HEK293T (cell line): ENCODE measurements around the gene PNKD.

ENCODE experiments used
- CTCF ChIA-PET: fragments of 350-600 bp; formaldehyde crosslinking; extraction: SDS; loops from one replicate; lab custom pipeline; 2021; ENCODE audit warnings: antibody characterized with exemption, inconsistent platforms; lab: Yijun Ruan, JAX
- POLR2A ChIA-PET: fragments of 350-600 bp; formaldehyde crosslinking; extraction: SDS; loops from one replicate; lab custom pipeline; 2020; ENCODE audit warnings: antibody characterized with exemption, inconsistent platforms; lab: Yijun Ruan, JAX
- DNase-seq: peaks from one replicate; pipeline ENCODE4 v3.0.0; 2012; ENCODE audit warnings: mixed read lengths; ENCODE audit errors: extremely low spot score
- ARNT ChIP-seq: fragments of 450-650 bp; IDR thresholded peaks from 2 replicates; pipeline ENCODE4 v1.6.1; 2017; ENCODE audit warnings: mild to moderate bottlenecking
- BHLHE40 ChIP-seq: fragments of 450-650 bp; IDR thresholded peaks from 2 replicates; pipeline ENCODE4 v1.6.1; 2016; ENCODE audit warnings: mild to moderate bottlenecking, moderate library complexity, borderline replicate concordance
- CTBP1 ChIP-seq: fragments of 450-650 bp; IDR thresholded peaks from 2 replicates; pipeline ENCODE4 v1.6.1; 2016; ENCODE audit warnings: borderline replicate concordance
- ELF4 ChIP-seq: fragments of 450-650 bp; IDR thresholded peaks from 2 replicates; pipeline ENCODE4 v1.6.1; 2017; ENCODE audit warnings: antibody characterized with exemption
- FOXA1 ChIP-seq: fragments of 450-650 bp; IDR thresholded peaks from 2 replicates; pipeline ENCODE4 v1.6.1; 2016; ENCODE audit warnings: mild to moderate bottlenecking
- FOXK2 ChIP-seq: fragments of 450-650 bp; IDR thresholded peaks from 2 replicates; pipeline ENCODE4 v1.6.1; 2016; ENCODE audit warnings: mild to moderate bottlenecking
- FOXM1 ChIP-seq: fragments of 450-650 bp; IDR thresholded peaks from 2 replicates; pipeline ENCODE4 v1.6.1; 2017; ENCODE audit warnings: mild to moderate bottlenecking, borderline replicate concordance
- HDGF ChIP-seq: fragments of 450-650 bp; IDR thresholded peaks from 2 replicates; pipeline ENCODE4 v1.6.1; 2017; ENCODE audit warnings: antibody characterized with exemption, borderline replicate concordance
- L3MBTL2 ChIP-seq: fragments of 450-650 bp; conservative IDR thresholded peaks from 2 replicates; pipeline ENCODE4 v1.6.1; 2016; ENCODE audit warnings: mild to moderate bottlenecking
- LEF1 ChIP-seq: fragments of 450-650 bp; IDR thresholded peaks from 2 replicates; pipeline ENCODE4 v1.6.1; 2017; ENCODE audit warnings: mild to moderate bottlenecking, borderline replicate concordance
- NFRKB ChIP-seq: fragments of 450-650 bp; IDR thresholded peaks from 2 replicates; pipeline ENCODE4 v1.6.1; 2016; ENCODE audit warnings: mild to moderate bottlenecking, moderate library complexity
- SP1 ChIP-seq: fragments of 450-650 bp; IDR thresholded peaks from 2 replicates; pipeline ENCODE4 v1.6.1; 2017
- SUZ12 ChIP-seq: fragments of 450-650 bp; IDR thresholded peaks from 2 replicates; pipeline ENCODE4 v1.6.1; 2016; ENCODE audit warnings: mild to moderate bottlenecking
- TARDBP ChIP-seq: fragments of 450-650 bp; IDR thresholded peaks from 2 replicates; pipeline ENCODE4 v1.6.1; 2016
- ZNF384 ChIP-seq: fragments of 450-650 bp; IDR thresholded peaks from 2 replicates; pipeline ENCODE4 v1.6.1; 2016

Gene PNKD

GRCh38 chr2:218360453-218360852, 90.1 kb downstream of the PNKD start:
- POLR2A ChIA-PET = no interaction called here
- TF ChIP-seq ZNF384 (no peak), NFRKB (no peak), HDGF (no peak), LEF1 (no peak), TARDBP (no peak), FOXM1 (no peak), L3MBTL2 (no peak)
- no peak for DNase-seq
- CTCF ChIA-PET = no interaction called here

GRCh38 chr2:218362606-218363005, 92.3 kb downstream of the PNKD start:
- ChIA-PET POLR2A (no interaction called here), CTCF (no interaction called here)

GRCh38 chr2:218363736-218364135, 93.4 kb downstream of the PNKD start:
- TF ChIP-seq LEF1 (no peak), NFRKB (no peak), FOXK2 (no peak), SP1 (no peak), FOXA1 (no peak), ZNF384 (no peak), TARDBP (no peak), SUZ12 (no peak), L3MBTL2 (no peak), CTBP1 (no peak)

More at GRCh38 chr2:218362606-218363005, 92.3 kb downstream of the PNKD start:
- TF ChIP-seq FOXK2 = no peak
- TF ChIP-seq FOXA1 = no peak
- TF ChIP-seq L3MBTL2 = no peak
- TF ChIP-seq HDGF = no peak
- TF ChIP-seq FOXM1 = no peak
- no peak for TF ChIP-seq SP1
- no peak for TF ChIP-seq TARDBP
- no peak for TF ChIP-seq LEF1
- no peak for DNase-seq

GRCh38 chr2:218364196-218364595, 93.9 kb downstream of the PNKD start:
- ChIA-PET POLR2A (no interaction called here), CTCF (no interaction called here)
- no peak for DNase-seq
- TF ChIP-seq SP1 = no peak
- TF ChIP-seq LEF1 = no peak
- no peak for TF ChIP-seq ELF4
- TF ChIP-seq FOXK2 = no peak
- TF ChIP-seq FOXM1 = no peak
- no peak for TF ChIP-seq BHLHE40
- TF ChIP-seq SUZ12 = no peak
- TF ChIP-seq NFRKB = no peak
- no peak for TF ChIP-seq CTBP1

More at GRCh38 chr2:218363736-218364135, 93.4 kb downstream of the PNKD start:
- ChIA-PET POLR2A (no interaction called here), CTCF (no interaction called here)
- no peak for DNase-seq

GRCh38 chr2:218366621-218367414, 96.5 kb downstream of the PNKD start:
- TF ChIP-seq BHLHE40 = no peak
- TF ChIP-seq SUZ12 = no peak
- no peak for TF ChIP-seq LEF1
- TF ChIP-seq FOXA1 = no peak
- TF ChIP-seq ZNF384 = no peak
- TF ChIP-seq CTBP1 = no peak
- TF ChIP-seq ARNT = no peak
- ChIA-PET POLR2A (no interaction called here), CTCF (no interaction called here)
- DNase-seq = no peak

GRCh38 chr2:218367415-218368149, 97.3 kb downstream of the PNKD start:
- DNase-seq = no peak
- ChIA-PET POLR2A (no interaction called here), CTCF (no interaction called here)
- no peak for TF ChIP-seq SUZ12

- TF ChIP-seq ARNT (no peak), HDGF (no peak), ELF4 (no peak), NFRKB (no peak), CTBP1 (no peak), SUZ12 (no peak), TARDBP (no peak), L3MBTL2 (no peak)
- ChIA-PET CTCF (no interaction called here), POLR2A (no interaction called here)
- DNase-seq = no peak
Observed at GRCh38 chr2:218368150-218368528, 97.8 kb downstream of the PNKD start.

- CTCF ChIA-PET = no interaction called here
- POLR2A ChIA-PET = no interaction called here
- TF ChIP-seq LEF1 = no peak
- DNase-seq = no peak
Observed at GRCh38 chr2:218368621-218369153, 98.4 kb downstream of the PNKD start.
